GM23338 (cell line): Measurements from ENCODE around the gene ROR1. TPM values are rescaled to one million over a fixed set of nuclear protein-coding genes. Genes with fewer than 3 reads are reported as not detected.

Source experiments
- ATAC-seq: fragments of 200-7000 bp; cut with Tn5 transposase; 3 replicates; pipeline ENCODE4 v1.9.1; 2020
- DNase-seq: peaks from one replicate; pipeline ENCODE4 v3.0.0-alpha.2; 2015; ENCODE audit warnings: low spot score
- H2AFZ ChIP-seq: fragments of 200-600 bp; sonication (generic); 2 replicates; pipeline ENCODE4 v1.8.0; 2016; ENCODE audit warnings: antibody characterized with exemption, mild to moderate bottlenecking, moderate library complexity
- H3F3A ChIP-seq: fragments of 200-600 bp; sonication (generic); replicated peaks from 2 replicates; pipeline ENCODE4 v1.8.0; 2017; ENCODE audit warnings: antibody characterized with exemption, mixed run types, low read depth
- H3K27ac ChIP-seq: fragments of 200-600 bp; sonication (generic); 2 replicates; pipeline ENCODE4 v1.6.1; 2016; ENCODE audit warnings: low read depth
- H3K27me3 ChIP-seq: fragments of 200-600 bp; sonication (generic); 2 replicates; pipeline ENCODE4 v1.8.0; 2016; ENCODE audit warnings: mild to moderate bottlenecking, mixed run types, moderate library complexity; ENCODE audit not compliant: insufficient read depth
- H3K36me3 ChIP-seq: fragments of 200-600 bp; sonication (generic); 2 replicates; pipeline ENCODE4 v1.8.0; 2016; ENCODE audit warnings: mild to moderate bottlenecking; ENCODE audit not compliant: insufficient read depth
- H3K4me1 ChIP-seq: fragments of 200-600 bp; sonication (generic); 2 replicates; pipeline ENCODE4 v1.8.0; 2016; ENCODE audit warnings: mild to moderate bottlenecking, moderate library complexity; ENCODE audit not compliant: insufficient read depth
- H3K4me2 ChIP-seq: fragments of 200-600 bp; sonication (generic); 2 replicates; pipeline ENCODE4 v1.7.1; 2017; ENCODE audit warnings: mixed run types
- H3K4me3 ChIP-seq: fragments of 200-600 bp; sonication (generic); 2 replicates; pipeline ENCODE4 v1.6.1; 2016; ENCODE audit warnings: mixed run types
- H3K79me2 ChIP-seq: fragments of 200-600 bp; sonication (generic); replicated peaks from 2 replicates; pipeline ENCODE4 v1.8.0; 2017; ENCODE audit warnings: mild to moderate bottlenecking; ENCODE audit not compliant: insufficient read depth
- H3K9me2 ChIP-seq: fragments of 200-600 bp; sonication (generic); 2 replicates; pipeline ENCODE4 v1.8.0; 2017; ENCODE audit not compliant: insufficient read depth
- H4K20me1 ChIP-seq: fragments of 200-600 bp; sonication (generic); replicated peaks from 2 replicates; pipeline ENCODE4 v1.8.0; 2017; ENCODE audit warnings: mild to moderate bottlenecking; ENCODE audit not compliant: insufficient read depth
- H3K27ac Mint-ChIP-seq: 2 replicates; pipeline ENCODE4 v1.8.0; 2020; ENCODE audit warnings: inconsistent platforms, mild to moderate bottlenecking, moderate library complexity, mixed read lengths
- H3K27me3 Mint-ChIP-seq: 3 replicates; pipeline ENCODE4 v1.8.0; 2022; ENCODE audit warnings: low read depth, mild to moderate bottlenecking, moderate library complexity, mixed read lengths, inconsistent platforms; ENCODE audit not compliant: insufficient read depth, poor library complexity
- H3K36me3 Mint-ChIP-seq: 3 replicates; pipeline ENCODE4 v1.8.0; 2021; ENCODE audit warnings: low read depth, mild to moderate bottlenecking, inconsistent platforms, moderate library complexity, mixed read lengths
- H3K4me1 Mint-ChIP-seq: 3 replicates; pipeline ENCODE4 v1.8.0; 2020; ENCODE audit warnings: mild to moderate bottlenecking, inconsistent platforms, mixed read lengths
- H3K4me3 Mint-ChIP-seq: 3 replicates; pipeline ENCODE4 v1.8.0; 2021; ENCODE audit warnings: moderate library complexity, mild to moderate bottlenecking, inconsistent platforms, mixed read lengths
- H3K9me3 Mint-ChIP-seq: 3 replicates; pipeline ENCODE4 v1.8.0; 2020; ENCODE audit warnings: moderate library complexity, mild to moderate bottlenecking, inconsistent platforms, mixed read lengths
- EZH2phosphoT487 ChIP-seq: fragments of 200-600 bp; sonication (generic); IDR thresholded peaks from one replicate; pipeline ENCODE4 v1.8.1; 2018; ENCODE audit warnings: antibody characterized with exemption; ENCODE audit not compliant: unreplicated experiment
- POLR2AphosphoS5 ChIP-seq: IDR thresholded peaks from 2 replicates; pipeline ENCODE4 v1.6.1; 2016; ENCODE audit warnings: antibody characterized with exemption, low read depth
- STAT1 ChIP-seq: IDR thresholded peaks from one replicate; pipeline ENCODE4 v1.6.1; 2016; ENCODE audit warnings: antibody characterized with exemption; ENCODE audit not compliant: unreplicated experiment
- ZNF114 ChIP-seq: fragments of 250-450 bp; sonication (Bioruptor Pico); IDR thresholded peaks from 2 replicates; pipeline ENCODE4 v1.5.0; 2020; ENCODE audit warnings: mild to moderate bottlenecking, moderate library complexity
- ZNF331 ChIP-seq: fragments of 250-450 bp; sonication (Bioruptor Pico); IDR thresholded peaks from 2 replicates; pipeline ENCODE4 v1.5.0; 2020; ENCODE audit warnings: low read depth, mild to moderate bottlenecking, moderate library complexity
- polyA plus RNA-seq: library from polyadenylated mRNA; unstranded; fragments of >200 nt; fragmentation: Nextera tagmentation; extraction: Ambion mirVana; gene quantifications from 2 replicates; pipeline ENCODE4 v1.2.1, GENCODE V29; 2016
- total RNA-seq: library from RNA; depleted of rRNA; stranded (reverse); fragments of >200 nt; shearing (Covaris generic); gene quantifications from 2 replicates; pipeline ENCODE4 v1.2.3, GENCODE V29; 2014
- TF ChIP-seq, protein P1 (sequence below): fragments of 250-450 bp; sonication (Bioruptor Pico); IDR thresholded peaks from 2 replicates; pipeline ENCODE4 v1.5.0; 2020; ENCODE audit warnings: mild to moderate bottlenecking, moderate library complexity
- TF ChIP-seq, protein P2 (sequence below), 2 experiments: fragments of 200-600 bp in 1 of 2; sonication (generic) in 1 of 2; conservative IDR thresholded peaks; 2 replicates each; pipeline versions ENCODE4 v1.5.1 to v1.6.1; 2016 to 2017; ENCODE audit warnings: antibody characterized with exemption in 2 of 2, low read depth in 2 of 2, mild to moderate bottlenecking in 2 of 2, moderate library complexity in 1 of 2

Gene ROR1
- total and polyA plus RNA-seq, 2 experiments from 2014 or later = 59.7 to 96.0 TPM

DNA sequence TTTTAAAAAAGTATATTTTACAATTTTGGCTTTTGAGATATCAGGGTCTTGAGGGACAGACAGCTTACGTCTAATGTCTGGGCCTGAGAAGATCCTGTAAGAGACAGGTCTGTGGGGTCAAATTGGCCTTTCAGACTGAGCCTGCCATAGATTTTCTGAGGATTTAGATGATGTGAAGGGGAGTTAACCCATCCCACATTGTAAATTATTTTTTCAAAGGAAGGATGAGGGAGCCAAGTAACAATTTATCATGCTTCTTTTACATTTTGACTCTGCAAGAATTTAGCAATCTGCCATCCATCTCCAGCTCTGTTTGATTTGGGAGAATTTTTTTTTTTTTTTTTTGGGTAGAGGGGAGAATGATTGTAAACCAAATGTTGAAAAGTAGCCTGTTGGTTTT is 160.9 kb downstream of the ROR1 start (continued):
- TF ChIP-seq, protein P1, sequence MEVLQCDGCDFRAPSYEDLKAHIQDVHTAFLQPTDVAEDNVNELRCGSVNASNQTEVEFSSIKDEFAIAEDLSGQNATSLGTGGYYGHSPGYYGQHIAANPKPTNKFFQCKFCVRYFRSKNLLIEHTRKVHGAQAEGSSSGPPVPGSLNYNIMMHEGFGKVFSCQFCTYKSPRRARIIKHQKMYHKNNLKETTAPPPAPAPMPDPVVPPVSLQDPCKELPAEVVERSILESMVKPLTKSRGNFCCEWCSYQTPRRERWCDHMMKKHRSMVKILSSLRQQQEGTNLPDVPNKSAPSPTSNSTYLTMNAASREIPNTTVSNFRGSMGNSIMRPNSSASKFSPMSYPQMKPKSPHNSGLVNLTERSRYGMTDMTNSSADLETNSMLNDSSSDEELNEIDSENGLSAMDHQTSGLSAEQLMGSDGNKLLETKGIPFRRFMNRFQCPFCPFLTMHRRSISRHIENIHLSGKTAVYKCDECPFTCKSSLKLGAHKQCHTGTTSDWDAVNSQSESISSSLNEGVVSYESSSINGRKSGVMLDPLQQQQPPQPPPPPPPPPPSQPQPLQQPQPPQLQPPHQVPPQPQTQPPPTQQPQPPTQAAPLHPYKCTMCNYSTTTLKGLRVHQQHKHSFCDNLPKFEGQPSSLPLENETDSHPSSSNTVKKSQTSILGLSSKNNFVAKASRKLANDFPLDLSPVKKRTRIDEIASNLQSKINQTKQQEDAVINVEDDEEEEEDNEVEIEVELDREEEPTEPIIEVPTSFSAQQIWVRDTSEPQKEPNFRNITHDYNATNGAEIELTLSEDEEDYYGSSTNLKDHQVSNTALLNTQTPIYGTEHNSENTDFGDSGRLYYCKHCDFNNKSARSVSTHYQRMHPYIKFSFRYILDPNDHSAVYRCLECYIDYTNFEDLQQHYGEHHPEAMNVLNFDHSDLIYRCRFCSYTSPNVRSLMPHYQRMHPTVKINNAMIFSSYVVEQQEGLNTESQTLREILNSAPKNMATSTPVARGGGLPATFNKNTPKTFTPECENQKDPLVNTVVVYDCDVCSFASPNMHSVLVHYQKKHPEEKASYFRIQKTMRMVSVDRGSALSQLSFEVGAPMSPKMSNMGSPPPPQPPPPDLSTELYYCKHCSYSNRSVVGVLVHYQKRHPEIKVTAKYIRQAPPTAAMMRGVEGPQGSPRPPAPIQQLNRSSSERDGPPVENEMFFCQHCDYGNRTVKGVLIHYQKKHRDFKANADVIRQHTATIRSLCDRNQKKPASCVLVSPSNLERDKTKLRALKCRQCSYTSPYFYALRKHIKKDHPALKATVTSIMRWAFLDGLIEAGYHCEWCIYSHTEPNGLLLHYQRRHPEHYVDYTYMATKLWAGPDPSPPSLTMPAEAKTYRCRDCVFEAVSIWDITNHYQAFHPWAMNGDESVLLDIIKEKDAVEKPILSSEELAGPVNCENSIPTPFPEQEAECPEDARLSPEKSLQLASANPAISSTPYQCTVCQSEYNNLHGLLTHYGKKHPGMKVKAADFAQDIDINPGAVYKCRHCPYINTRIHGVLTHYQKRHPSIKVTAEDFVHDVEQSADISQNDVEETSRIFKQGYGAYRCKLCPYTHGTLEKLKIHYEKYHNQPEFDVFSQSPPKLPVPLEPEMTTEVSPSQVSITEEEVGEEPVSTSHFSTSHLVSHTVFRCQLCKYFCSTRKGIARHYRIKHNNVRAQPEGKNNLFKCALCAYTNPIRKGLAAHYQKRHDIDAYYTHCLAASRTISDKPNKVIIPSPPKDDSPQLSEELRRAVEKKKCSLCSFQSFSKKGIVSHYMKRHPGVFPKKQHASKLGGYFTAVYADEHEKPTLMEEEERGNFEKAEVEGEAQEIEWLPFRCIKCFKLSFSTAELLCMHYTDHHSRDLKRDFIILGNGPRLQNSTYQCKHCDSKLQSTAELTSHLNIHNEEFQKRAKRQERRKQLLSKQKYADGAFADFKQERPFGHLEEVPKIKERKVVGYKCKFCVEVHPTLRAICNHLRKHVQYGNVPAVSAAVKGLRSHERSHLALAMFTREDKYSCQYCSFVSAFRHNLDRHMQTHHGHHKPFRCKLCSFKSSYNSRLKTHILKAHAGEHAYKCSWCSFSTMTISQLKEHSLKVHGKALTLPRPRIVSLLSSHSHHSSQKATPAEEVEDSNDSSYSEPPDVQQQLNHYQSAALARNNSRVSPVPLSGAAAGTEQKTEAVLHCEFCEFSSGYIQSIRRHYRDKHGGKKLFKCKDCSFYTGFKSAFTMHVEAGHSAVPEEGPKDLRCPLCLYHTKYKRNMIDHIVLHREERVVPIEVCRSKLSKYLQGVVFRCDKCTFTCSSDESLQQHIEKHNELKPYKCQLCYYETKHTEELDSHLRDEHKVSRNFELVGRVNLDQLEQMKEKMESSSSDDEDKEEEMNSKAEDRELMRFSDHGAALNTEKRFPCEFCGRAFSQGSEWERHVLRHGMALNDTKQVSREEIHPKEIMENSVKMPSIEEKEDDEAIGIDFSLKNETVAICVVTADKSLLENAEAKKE (CRISPR knock-in tag) = no peak
- no peak for TF ChIP-seq EZH2phosphoT487
- no peak for TF ChIP-seq ZNF114 (CRISPR knock-in tag)
- TF ChIP-seq ZNF331 (CRISPR knock-in tag) = no peak
- no peak for TF ChIP-seq STAT1

DNA sequence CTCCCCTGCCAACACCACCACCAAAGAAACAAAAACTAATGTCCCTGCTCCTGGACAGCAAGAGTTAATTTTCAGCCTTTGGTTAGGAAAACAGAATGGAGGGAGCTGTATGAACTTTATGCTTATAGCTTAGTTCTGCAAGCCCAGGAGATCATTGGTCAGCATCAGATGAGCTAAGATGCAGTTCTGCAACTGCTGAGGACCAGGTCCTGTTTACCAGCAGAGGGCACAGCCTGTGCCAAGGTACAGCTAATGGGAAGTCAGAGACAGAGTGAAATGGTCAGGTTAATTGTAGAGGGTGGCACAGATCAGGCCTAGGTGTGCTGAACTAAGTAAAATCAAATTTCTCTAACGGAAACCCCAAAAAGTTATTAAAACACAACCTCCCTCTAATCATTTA is 161.3 kb downstream of the ROR1 start:
- Histone ChIP-seq H2AFZ (no peak overlapping the region), H3K36me3 (no peaks in the 10 kb centered on the region), H3K4me1 (peaks cover 7% of the 10 kb centered on the region; the same call in 1 of the 2 replicates), H3K27ac (no peak overlapping the region), H3K9me2 (no peaks in the 10 kb centered on the region; the same call in 1 of the 2 replicates), H4K20me1 (peaks cover 54% of the 10 kb centered on the region), H3K4me2 (no peak overlapping the region), H3K27me3 (no peaks in the 10 kb centered on the region), H3K4me3 (no peak overlapping the region), H3K79me2 (peaks cover 94% of the 10 kb centered on the region), H3F3A (no peaks in the 10 kb centered on the region)
- no peak overlapping the region for H3K4me3 Mint-ChIP-seq
- peaks cover 20% of the 10 kb centered on the region for H3K4me1 Mint-ChIP-seq
- peaks cover 10% of the 10 kb centered on the region for H3K27me3 Mint-ChIP-seq
- DNase-seq (no peak), ATAC-seq (peak; percentile 38)
- TF ChIP-seq, protein P1 (CRISPR knock-in tag) = no peak
- TF ChIP-seq ZNF331 (CRISPR knock-in tag) (no peak), POLR2AphosphoS5 (no peak)
- TF ChIP-seq, protein P2, sequence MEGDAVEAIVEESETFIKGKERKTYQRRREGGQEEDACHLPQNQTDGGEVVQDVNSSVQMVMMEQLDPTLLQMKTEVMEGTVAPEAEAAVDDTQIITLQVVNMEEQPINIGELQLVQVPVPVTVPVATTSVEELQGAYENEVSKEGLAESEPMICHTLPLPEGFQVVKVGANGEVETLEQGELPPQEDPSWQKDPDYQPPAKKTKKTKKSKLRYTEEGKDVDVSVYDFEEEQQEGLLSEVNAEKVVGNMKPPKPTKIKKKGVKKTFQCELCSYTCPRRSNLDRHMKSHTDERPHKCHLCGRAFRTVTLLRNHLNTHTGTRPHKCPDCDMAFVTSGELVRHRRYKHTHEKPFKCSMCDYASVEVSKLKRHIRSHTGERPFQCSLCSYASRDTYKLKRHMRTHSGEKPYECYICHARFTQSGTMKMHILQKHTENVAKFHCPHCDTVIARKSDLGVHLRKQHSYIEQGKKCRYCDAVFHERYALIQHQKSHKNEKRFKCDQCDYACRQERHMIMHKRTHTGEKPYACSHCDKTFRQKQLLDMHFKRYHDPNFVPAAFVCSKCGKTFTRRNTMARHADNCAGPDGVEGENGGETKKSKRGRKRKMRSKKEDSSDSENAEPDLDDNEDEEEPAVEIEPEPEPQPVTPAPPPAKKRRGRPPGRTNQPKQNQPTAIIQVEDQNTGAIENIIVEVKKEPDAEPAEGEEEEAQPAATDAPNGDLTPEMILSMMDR (conservative IDR thresholded peaks at IDR 0.05; ENCODE audit: low read depth in 2 of 2) = peak; percentile 17 to 41; a peak in 2 of 4 replicates
- no peaks in the 10 kb centered on the region for H3K36me3 Mint-ChIP-seq
- H3K9me3 Mint-ChIP-seq = no peaks in the 10 kb centered on the region
- H3K27ac Mint-ChIP-seq = no peak overlapping the region
